GM19397 (cell line): ENCODE measurements around the gene AP2A1.
A peak's percentile ranks its signal among the peaks of the same experiment; 100 is the strongest.
"Not testable (repeated sequence)": the region's sequence is repeated elsewhere in the genome, so short reads cannot be mapped to it uniquely, and the experiment has no call there.

ENCODE experiments used
- ATAC-seq: cut with Tn5 transposase; IDR thresholded peaks from one replicate; pipeline ENCODE4 v1.9.1; 2021; ENCODE audit warnings: mild to moderate bottlenecking, moderate library complexity; ENCODE audit not compliant: unreplicated experiment

The AP2A1 gene

GRCh38 chr19:49811328-49811727 is 44.5 kb downstream of the AP2A1 start:
- ATAC-seq = no peak

GRCh38 chr19:49812452-49812996 is 45.7 kb downstream of the AP2A1 start:
- ATAC-seq = no peak

DNA sequence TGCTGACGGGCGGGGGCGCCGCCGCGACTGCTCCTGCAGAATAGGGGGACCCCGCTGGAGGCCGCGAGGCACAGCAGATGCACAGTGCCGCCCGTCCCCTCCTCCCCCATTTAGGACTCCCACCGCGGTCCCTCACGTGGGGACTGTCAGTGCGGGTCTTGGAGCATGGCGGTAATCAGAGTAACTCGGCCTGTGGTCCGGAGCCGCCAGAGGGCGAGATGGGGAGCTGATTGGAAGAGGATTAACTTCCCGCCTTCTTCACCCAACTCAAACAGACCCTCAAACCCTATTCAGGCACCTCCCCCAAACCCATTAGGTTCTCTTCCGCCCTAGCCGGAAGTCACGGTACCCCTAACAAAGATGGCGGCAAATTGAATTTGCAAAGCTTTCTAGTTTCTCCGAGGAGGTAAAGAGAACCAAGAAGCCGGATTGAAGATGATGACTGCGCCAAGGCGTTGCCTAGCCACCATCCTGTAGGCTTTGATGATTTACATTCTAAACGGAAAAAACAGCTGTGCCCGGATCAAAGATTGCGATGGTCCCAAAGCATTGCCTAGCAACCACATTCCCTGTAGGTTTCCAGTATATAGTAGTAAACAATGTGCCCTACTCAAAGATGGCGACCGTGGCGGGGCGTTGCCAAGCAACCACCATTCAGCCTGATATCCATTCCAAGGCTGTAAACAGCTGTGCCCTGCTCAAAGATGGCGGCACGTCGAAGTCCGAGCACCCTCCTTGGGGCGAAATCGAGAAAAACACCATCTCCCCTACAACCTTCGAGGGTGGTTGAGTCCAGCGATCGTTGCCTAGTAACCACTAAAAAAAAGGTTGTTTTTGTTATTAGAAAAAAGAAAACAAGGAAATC is 46.4 kb downstream of the AP2A1 start, which contains the start of gene FUZ:
FUZ (minus strand) TSS at position 296 of the 865 bp plus-strand sequence; CDS start at position 110, 186 bp downstream.
- peak; percentile 45 for ATAC-seq

GRCh38 chr19:49814010-49814409 is 47.2 kb downstream of the AP2A1 start:
- no peak for ATAC-seq

- no peak for ATAC-seq
These were observed 49.8 kb downstream of the AP2A1 start for GRCh38 chr19:49816590-49816989.

GRCh38 chr19:49817964-49818648 is 51.3 kb downstream of the AP2A1 start, which contains the start of gene MED25:
MED25 (plus strand) TSS chr19:49818289; CDS start chr19:49818342, 53 bp downstream.
- peak; percentile 65 for ATAC-seq

GRCh38 chr19:49818649-49819370 is 52.0 kb downstream of the AP2A1 start:
- peak; percentile 3 for ATAC-seq

DNA sequence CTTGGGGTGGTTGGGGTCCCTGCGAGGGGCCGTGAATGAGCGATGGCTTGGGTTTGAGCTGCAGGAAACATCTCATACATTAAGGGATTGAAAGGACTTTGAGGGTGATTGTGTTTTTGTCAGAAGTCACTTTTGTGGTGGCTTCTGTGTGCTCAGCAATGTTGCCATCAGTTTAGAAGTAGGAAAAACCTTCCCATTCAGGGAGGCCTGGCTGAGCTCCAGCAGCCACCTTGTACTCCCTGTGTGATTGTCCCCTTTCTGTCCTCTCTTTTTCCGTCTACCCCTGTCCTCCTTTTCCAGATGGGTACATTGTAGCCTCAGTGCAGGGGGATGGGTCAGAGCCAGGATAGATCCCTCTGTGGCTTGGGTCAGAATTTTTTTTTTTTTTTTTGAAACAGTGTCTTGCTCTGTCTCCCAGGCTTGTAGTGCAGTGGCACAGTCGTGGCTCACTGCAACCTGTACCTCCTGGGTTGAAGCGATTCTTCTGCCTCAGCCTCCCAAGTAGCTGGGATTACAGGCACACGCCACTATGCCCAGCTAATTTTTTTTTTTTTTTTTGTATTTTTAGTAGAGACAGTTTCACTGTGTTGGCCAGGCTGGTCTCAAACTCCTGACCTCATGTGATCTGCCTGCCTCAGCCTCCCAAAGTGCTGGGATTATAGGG is 52.8 kb downstream of the AP2A1 start:
- ATAC-seq = not testable (repeated sequence)

DNA sequence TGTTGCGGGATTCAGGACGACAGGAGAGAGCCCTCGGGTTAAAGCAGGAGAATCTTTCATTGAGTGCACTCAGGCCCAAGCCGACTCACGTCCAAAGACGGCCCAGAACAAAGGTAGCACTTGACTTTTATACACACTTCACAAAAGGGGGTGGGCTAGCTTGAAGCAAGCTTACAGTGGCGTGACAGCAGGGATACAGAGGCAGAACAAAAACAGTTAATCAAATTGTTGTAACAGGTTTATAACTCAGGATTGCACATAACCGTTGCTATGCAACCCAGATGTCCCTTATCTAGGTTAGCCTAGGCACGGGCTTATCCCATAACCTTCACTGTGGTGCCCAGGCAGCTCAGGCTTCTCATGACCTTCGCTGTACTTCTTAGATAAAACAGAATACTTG is 53.3 kb downstream of the AP2A1 start:
- ATAC-seq = no peak

DNA sequence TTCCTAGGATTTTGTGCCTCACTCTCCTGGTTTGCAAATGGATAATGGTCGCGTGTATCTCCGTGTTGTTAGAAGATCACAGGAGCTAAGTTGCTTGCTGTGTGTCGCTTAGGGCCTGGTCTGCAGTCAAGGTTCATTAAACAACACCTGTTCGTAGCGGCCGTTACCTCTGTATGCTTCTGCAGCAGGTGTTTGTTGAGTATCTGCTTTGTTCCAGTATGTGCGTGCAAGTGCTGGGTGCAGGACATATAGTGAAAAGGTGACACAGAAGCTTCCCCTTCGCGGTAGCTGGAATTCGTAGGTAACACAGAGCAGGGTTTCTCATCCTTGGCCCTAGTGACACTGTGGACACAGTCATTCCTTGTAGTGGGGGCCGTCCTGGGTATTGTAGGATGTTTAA is 56.7 kb downstream of the AP2A1 start:
- no peak for ATAC-seq

GRCh38 chr19:49824662-49825061 is 57.9 kb downstream of the AP2A1 start:
- ATAC-seq = no peak

GRCh38 chr19:49827034-49827433 is 60.2 kb downstream of the AP2A1 start:
- no peak for ATAC-seq

DNA sequence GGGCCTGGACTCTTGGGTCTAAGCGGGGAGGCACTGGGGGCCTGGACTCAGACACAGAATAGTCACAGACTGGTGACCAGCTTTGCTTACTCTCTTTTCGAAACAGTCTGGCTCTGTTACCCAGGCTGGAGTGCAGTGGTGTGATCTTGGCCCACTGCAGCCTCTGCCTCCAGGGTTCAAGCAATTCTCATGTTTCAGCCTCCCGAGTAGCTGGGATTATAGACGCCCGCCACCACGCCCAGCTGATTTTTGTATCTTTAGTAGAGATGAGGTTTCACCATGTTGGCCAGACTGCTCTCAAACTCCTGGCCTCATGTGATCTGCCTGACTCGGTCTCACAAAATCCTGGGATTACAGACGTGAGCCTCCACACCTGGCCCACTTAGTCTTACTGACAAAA is 62.4 kb downstream of the AP2A1 start:
- no peak for ATAC-seq

- ATAC-seq = no peak
These were observed 62.9 kb downstream of the AP2A1 start for GRCh38 chr19:49829721-49830120.

DNA sequence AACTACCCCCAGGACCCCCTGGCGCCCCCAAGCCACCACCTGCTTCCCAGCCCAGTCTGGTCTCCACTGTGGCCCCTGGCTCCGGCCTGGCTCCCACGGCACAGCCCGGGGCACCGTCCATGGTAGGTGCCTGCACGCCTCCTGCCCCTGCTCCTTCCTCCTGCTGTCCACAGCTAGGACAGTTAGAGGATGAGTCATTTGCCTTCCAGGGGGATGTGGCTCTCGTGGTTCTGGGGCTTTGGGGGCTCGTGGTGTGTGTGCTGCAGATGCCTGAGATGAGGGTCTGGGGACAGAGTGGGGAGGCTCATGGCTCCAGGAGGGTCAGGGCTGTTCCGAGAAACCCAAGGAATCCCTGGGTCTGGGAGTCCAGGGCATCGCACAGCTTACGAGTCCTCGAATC is 64.0 kb downstream of the AP2A1 start:
- ATAC-seq = no peak

- ATAC-seq = no peak
These were observed 64.8 kb downstream of the AP2A1 start for GRCh38 chr19:49831592-49831991.

DNA sequence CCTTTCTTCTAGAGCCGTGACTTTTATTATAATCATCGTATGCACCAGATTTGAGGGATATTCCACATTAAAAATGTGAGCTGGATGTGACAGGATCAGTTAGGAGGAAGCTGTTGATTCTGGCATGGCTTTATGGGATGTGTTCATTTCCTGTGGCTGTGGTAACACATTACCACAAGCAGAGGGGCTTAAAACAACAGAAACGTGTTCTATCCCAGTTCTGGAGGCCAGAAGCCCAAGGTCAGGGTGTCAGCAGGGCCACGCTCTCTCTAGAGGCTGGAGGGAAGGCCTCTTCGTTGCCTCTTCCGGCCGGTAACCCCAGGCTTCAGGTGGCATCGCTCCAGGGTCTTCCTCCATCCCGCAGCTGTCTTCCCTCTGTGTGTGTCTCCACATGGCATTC is 65.8 kb downstream of the AP2A1 start:
- no peak for ATAC-seq

DNA sequence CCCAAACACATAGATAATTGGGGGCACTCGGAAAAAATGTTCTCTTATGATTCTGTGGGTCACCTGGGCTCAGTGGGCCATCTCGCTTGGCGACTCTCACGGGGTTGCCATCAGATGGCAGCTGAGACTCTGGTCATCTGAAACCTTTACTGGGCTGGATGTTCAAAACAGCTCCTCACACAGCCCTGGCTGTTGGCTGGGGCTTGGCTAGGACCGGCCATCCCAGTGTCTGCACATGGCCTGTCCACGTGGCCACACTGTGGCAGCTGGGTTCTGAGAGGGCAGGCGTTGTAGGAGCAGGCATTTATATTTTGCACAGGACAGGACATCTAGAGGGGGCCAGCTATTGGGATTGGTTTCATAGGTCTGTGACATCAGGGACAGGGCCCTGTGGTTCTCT is 66.8 kb downstream of the AP2A1 start:
- ATAC-seq = no peak

- no peak for ATAC-seq
These were observed 68.8 kb downstream of the AP2A1 start for GRCh38 chr19:49835562-49835961.

DNA sequence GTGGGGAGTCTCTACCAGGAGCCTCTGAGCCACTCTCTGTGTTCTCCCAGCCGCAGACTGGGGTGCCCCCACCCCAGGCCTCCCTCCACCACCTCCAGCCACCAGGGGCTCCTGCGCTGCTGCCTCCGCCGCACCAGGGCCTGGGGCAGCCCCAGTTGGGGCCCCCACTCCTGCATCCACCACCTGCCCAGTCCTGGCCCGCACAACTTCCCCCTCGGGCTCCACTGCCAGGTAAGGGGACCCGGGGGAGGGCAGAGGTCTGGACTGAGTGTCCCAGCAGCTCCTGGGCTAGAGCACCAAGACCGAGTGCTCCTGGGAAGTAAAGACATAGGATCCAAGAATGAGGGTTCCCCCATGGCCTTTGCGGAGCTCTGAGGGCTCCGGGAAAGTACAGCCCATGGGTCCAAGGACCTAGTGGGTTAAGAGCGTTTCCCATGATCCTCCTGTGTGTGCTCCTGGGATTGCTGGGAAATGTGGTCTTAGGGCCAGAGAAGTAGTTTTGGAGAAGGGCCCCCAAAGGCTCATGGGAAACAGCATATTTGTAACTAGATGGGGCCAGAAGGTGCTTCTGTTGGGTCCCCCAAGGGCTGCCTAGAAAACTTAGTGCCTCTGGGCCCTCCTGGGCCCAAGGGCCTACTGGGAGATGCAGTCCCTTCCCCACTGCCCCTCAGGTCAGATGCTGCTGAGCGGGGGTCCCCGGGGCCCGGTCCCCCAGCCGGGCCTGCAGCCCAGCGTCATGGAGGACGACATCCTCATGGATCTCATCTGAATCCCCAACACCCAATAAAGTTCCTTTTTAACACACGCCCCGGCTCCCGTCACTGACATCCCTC is 69.6 kb downstream of the AP2A1 start:
- ATAC-seq = no peak
